ENCODE data around the gene PCBP4. TPM values are rescaled to one million over a fixed set of nuclear protein-coding genes. Genes with fewer than 3 reads are reported as not detected.

Gene PCBP4
- total RNA-seq, 1 donor from 2014 or later: 47.5 TPM

GRCh38 chr3:51937611-51938450 is 29.4 kb downstream of the PCBP4 start:
- DNase-seq (ENCODE audit: extremely low spot score, unreplicated experiment): peak; percentile 80
- Mint-ChIP-seq H3K4me3 (ENCODE audit: unreplicated experiment) (no peak overlapping the region), H3K27me3 (ENCODE audit: unreplicated experiment) (no peaks in the 10 kb centered on the region), H3K4me1 (ENCODE audit: unreplicated experiment) (peaks cover 19% of the 10 kb centered on the region), H3K9me3 (ENCODE audit: unreplicated experiment) (no peaks in the 10 kb centered on the region), H3K27ac (ENCODE audit: unreplicated experiment) (no peak overlapping the region), H3K36me3 (ENCODE audit: unreplicated experiment) (peaks cover 30% of the 10 kb centered on the region)
- TF ChIP-seq CTCF (IDR thresholded peaks at IDR 0.05): no peak

GRCh38 chr3:51937014-51937413 is 30.2 kb downstream of the PCBP4 start:
- no peaks in the 10 kb centered on the region for H3K9me3 Mint-ChIP-seq (ENCODE audit: unreplicated experiment)
- H3K4me3 Mint-ChIP-seq (ENCODE audit: unreplicated experiment): no peak overlapping the region
- TF ChIP-seq CTCF (IDR thresholded peaks at IDR 0.05): no peak
- H3K4me1 Mint-ChIP-seq (ENCODE audit: unreplicated experiment): peaks cover 12% of the 10 kb centered on the region
- peaks cover 30% of the 10 kb centered on the region for H3K36me3 Mint-ChIP-seq (ENCODE audit: unreplicated experiment)
- peak; percentile 72 for DNase-seq (ENCODE audit: extremely low spot score, unreplicated experiment)
- H3K27me3 Mint-ChIP-seq (ENCODE audit: unreplicated experiment): no peaks in the 10 kb centered on the region
- no peak overlapping the region for H3K27ac Mint-ChIP-seq (ENCODE audit: unreplicated experiment)

- H3K4me1 Mint-ChIP-seq (ENCODE audit: unreplicated experiment): peaks cover 11% of the 10 kb centered on the region
- H3K9me3 Mint-ChIP-seq (ENCODE audit: unreplicated experiment): no peaks in the 10 kb centered on the region
- DNase-seq (ENCODE audit: extremely low spot score, unreplicated experiment): peak; percentile 82
Observed at GRCh38 chr3:51935886-51936755, 31.1 kb downstream of the PCBP4 start.

GRCh38 chr3:51934991-51935885 is 32.0 kb downstream of the PCBP4 start:
- Mint-ChIP-seq H3K27ac (ENCODE audit: unreplicated experiment) (no peak overlapping the region), H3K9me3 (ENCODE audit: unreplicated experiment) (no peaks in the 10 kb centered on the region), H3K36me3 (ENCODE audit: unreplicated experiment) (peaks cover 32% of the 10 kb centered on the region), H3K4me1 (ENCODE audit: unreplicated experiment) (peaks cover 2% of the 10 kb centered on the region), H3K4me3 (ENCODE audit: unreplicated experiment) (no peak overlapping the region), H3K27me3 (ENCODE audit: unreplicated experiment) (no peaks in the 10 kb centered on the region)
- DNase-seq (ENCODE audit: extremely low spot score, unreplicated experiment): peak; percentile 81
- TF ChIP-seq CTCF (IDR thresholded peaks at IDR 0.05): no peak

More at GRCh38 chr3:51935886-51936755, 31.1 kb downstream of the PCBP4 start:
- no peak for TF ChIP-seq CTCF (IDR thresholded peaks at IDR 0.05)
- Mint-ChIP-seq H3K27ac (ENCODE audit: unreplicated experiment) (no peak overlapping the region), H3K36me3 (ENCODE audit: unreplicated experiment) (peaks cover 32% of the 10 kb centered on the region), H3K4me3 (ENCODE audit: unreplicated experiment) (no peak overlapping the region), H3K27me3 (ENCODE audit: unreplicated experiment) (no peaks in the 10 kb centered on the region)
